Measurements from ENCODE around the gene SLC16A6.
A peak's percentile ranks its signal among the peaks of the same experiment; 100 is the strongest.
"Not testable (repeated sequence)": the region's sequence is repeated elsewhere in the genome, so short reads cannot be mapped to it uniquely, and the experiment has no call there.

SLC16A6 gene

DNA sequence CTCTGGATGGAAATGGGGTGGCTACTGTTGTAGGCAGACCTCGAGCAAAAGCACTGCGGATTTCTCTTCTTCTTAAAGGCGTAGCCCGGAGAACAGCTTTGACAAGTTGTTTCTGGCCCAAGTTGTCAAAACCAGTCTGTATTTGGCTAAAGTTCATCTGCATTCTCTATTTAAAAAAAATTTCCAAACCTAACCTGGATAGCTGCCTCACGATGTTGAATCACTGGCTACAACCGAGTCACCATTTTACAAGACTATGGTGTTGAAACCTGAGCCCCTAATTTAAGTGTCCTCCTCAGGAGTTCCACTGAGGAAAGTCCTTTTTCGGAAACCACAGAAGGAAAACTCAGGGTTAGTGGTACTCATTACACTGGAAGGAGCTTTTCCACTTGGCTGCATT, 1.5 kb downstream of the SLC16A6 start:
- no peak for DNase-seq

DNA sequence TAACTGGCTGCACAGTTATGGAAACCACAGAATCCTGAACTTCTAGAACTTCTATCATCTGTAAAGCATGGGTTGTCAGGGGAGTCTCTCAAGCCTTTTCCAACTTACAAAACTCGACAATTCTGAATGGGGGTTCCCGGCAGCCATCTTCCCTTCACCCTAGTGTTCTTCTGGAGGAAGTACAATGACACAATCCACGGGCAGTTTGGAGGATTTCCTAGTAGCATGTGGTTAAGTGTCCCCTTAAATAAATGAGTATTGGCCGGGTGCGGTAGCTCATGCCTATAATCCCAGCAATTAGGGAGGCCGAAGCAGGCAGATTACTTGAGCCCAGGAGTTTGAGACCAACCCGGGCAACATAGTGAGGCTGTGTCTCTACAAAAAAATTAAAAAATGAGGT, 2.1 kb downstream of the SLC16A6 start:
- DNase-seq = no peak

DNA sequence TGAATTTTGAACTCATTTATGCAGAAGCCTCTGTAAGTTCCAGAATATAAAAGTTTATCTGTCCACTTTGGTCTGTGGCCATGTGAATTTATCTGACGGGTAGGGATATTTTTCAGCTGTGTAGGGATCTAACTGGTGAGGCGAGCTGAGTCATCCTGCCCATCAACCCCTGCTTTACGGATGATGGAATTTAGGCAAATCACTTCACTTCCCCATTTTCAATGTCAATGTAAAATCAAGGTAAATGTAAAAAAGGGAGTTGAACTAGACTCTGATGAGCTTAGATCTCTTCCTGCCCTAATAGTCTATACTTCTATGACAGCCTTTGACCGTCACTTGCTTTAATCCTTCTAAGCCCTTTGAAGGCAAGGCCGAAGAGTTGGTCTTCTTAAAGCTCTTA, 2.6 kb downstream of the SLC16A6 start:
- no peak for DNase-seq

GRCh38 chr17:68281965-68282364, 9.0 kb downstream of the SLC16A6 start:
- DNase-seq = not testable (repeated sequence)

DNA sequence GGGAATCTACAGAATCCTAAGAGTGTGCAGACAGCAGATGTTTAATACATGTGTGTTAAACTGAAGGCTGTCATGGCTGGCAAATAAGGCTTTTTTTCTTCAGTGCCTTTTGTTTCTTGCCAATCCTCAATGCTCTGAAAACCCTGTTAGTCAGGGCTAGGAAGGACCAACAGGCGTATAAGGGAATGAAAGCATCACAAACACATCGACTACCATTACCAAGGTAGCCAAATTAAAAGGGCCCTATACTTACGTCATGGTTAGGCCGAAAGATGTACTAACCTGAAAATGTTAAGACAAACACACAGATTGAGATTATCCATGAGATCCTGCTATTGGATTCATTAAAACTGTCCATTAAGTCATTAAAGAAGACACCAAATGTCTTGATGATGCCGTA, 13.1 kb downstream of the SLC16A6 start:
- no peak for DNase-seq

DNA sequence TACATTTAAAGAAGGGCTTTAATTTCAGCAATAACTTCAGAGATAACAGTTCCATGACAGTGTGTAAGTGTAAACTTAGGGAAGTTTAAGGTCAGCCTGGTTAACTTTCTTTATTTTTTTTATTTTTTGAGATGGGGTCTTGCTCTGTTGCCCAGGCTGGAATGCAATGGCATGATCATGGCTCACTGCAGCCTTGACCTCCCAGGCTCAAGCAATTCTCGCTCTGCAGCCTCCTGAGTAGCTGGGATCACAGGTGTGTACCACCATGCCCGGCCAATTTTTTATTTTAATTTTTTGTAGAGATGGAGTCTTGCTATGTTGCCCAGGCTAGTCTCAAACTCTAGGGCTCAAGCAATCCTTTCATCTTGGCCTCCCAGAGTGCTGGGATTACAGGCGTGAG, 14.6 kb downstream of the SLC16A6 start:
- DNase-seq = not testable (repeated sequence)

- DNase-seq = no peak
Observed at GRCh38 chr17:68273722-68274121, 17.2 kb downstream of the SLC16A6 start.

DNA sequence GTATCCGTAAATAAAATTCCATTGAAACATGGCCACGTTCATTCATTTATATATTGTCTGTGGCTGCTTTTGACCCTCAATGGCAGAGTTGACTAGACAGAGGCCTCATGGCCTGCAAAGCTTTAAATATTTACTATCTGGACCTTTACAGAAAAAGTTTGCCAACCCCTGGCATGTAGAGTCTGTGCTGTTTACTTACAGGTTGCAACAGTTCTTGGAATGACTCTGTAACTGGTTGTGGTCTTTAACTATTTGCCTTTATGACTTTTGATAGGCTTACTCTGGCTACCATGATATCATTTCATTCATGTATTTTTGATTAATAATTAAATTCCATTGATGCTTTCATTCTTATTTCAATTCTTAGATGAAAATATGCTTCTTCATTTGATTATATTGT, 25.1 kb downstream of the SLC16A6 start:
- DNase-seq = not testable (repeated sequence)

DNA sequence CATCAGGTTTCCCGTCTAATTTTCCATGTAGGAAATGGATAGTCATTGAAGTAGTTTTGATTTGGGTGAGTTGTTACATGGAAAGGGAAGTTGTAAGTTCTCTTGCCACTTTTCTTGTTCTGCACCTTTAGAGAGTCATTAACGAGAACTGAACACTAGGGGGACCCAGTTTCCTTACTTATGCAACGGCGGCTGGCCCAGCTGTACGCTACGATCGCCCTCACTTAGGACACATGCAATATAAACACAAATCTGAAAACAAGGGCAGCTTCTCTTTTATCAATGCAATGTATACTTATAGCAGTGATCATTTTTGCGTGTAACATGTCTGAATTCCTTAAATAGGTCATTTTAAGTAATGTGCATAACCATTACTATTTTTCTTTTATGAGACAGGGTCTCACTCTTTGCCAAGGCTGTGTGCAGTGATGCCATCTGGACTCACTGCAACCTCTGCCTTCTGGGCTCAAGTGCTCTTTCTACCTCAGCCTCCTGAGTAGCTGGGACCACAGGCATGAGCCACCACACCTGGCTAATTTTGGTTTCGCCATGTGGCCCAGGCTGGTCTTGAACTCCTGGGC, 27.7 kb downstream of the SLC16A6 start:
- DNase-seq = not testable (repeated sequence)

DNA sequence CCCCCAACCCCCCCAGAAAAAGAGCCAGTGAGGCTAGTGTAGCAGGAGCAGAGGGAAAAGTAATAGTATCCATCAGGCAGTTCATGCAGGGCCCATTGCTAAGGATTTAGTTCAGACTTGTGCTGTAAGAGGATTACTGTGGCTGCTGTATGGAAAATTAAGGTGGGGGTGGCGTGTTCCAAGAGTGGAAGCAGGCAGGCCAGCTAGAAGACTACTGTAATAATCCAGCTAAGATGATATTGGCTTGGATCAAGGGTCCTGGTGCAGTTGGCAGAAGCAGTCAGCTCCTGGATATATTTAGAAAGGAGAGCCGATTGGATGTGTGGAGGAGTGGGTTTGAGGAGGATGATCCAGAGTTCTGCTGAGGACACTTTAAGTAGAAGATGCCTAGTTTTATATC, 28.5 kb downstream of the SLC16A6 start:
- DNase-seq = not testable (repeated sequence)

GRCh38 chr17:68260051-68260762, 30.7 kb downstream of the SLC16A6 start:
- no peak for DNase-seq

- not testable (repeated sequence) for DNase-seq
Observed at GRCh38 chr17:68259648-68259951, 31.3 kb downstream of the SLC16A6 start.

GRCh38 chr17:68258890-68259647, 31.9 kb downstream of the SLC16A6 start:
- peak; percentile 65 for DNase-seq

- DNase-seq = no peak
Observed at GRCh38 chr17:68257934-68258333, 33.0 kb downstream of the SLC16A6 start.

GRCh38 chr17:68256701-68257100, 34.2 kb downstream of the SLC16A6 start:
- DNase-seq = not testable (repeated sequence)

DNA sequence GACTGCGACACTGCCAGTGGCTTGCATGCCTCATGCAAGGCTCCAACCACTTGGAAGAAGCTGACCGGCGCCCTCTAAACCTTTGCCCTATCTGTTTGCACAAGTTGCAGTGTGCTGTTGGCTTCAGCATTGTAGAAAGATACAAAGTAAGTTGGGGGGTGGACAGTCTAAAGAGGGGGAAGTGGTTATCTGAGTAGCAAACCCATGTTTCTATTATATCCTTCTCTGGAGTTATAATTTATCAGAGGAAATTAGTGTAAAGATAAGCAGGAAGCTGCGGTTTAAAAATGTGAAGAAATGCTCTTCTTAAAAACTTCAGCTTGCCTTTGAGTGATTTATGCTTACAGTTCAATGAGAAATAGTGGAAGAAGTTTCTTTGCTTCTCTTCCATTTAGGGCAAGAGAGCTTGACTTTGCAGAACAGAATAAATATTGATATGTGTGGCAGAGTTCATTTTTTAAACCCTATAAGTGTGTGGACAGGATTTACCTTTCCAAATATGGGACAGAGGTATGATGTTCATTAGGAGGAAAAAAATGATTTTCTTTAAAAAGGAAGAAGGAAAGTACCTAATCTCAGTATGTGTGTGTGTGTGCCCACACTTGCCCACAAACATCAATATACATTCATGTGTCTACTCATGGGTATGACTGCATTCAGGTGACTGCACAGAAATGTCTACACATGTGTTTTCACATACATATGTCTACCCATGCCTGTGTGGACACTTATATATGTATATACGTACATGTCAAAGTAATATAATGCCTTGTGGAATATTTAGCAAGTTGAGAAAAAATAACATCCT, 35.0 kb downstream of the SLC16A6 start:
- no peak for DNase-seq

GRCh38 chr17:68255151-68255550, 35.8 kb downstream of the SLC16A6 start:
- DNase-seq = no peak

- not testable (repeated sequence) for DNase-seq
Observed at GRCh38 chr17:68253426-68253825, 37.5 kb downstream of the SLC16A6 start.

- no peak for DNase-seq
Observed at GRCh38 chr17:68249354-68249765, 41.6 kb downstream of the SLC16A6 start.

DNA sequence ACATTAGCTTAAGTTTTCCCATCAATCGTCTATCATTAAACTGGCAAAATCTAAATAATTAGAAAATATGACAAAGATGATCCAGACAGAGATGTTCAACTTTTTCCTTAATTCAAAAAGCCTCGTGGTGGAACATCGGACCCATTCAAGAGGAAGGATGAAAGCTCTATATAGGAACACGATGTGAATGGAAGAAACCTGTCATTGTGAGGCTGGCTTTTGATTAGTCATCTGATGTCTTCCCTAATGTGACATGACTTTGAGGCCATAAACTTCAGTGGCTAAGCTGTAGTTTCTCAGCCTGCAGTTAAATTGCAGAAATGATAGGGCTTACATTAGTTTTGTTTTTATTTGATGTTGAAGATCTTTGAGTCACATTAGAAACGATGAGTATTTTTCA, 42.0 kb downstream of the SLC16A6 start:
- DNase-seq = no peak

DNA sequence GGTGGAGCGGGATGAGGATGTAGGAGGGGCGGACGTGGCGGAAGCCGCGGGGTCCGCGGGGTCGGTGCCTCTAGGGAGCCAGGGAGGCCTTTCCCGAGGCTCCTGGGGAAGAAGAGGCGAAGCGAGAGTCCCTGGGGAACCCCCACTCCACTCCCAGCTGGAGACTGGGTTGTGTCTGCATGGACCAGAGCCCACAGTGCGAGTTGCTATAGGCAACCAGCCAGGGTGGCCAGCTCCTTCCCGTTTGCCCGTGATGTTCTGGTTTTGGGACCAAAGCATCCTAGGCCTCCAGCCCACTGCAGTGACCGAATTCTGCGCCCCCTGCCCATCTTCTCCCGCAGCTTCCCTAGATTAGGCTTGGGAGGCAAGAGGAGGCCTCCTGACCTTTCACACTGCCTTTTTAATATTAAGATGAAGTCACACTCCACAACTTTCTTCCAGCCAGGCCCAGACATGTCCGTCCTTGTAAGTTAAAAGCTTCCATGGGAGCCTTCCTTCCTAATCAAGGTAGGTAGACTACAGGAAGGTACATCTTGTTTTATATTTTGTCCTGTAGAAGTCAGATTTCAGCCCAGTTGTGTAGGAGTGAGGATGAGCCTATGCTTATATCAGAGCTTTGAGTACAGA, 42.6 kb downstream of the SLC16A6 start:
- DNase-seq = no peak

DNA sequence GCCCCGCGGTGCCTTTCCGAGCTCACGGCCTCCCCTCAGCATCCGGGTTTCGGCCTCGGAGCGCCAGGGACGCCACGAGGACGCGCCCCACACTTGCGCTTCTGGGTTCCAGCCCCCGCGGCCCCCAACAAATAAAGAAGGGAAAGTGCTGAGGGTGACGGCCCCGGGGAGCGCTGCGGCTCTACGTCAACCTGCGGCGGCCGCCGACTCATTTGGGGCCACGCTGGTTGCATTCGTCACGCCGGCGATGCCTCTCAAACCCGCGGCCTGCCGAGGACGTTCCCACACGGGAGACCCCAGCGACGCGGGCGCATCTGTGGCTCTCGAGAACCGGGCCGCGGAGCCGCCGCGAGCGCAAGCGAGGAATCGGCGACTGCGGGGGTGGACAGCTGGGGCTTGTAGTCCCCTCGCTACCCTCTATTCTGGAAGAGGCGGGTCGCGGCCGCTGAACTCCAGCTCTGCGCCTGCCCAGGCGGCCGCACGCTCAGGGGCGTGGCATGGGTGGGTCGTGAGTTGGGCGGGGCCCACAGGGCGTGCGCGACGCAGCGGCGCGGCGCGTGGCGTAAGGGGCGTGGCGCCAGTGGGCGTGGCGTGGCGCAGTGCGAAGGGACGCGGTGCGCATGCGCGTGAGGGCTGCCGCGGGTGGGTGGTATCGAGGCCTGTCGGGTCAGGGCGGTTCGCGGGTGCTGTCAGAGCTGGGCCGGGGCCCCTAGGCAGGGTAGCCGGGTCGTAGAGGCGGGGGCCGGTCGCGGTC, 43.3 kb downstream of the SLC16A6 start, which contains the start of gene AMZ2:
TSS of gene AMZ2 (plus strand) at position 599 of the 754 bp plus-strand sequence. CDS start 2,145 bp downstream, outside the sequence.
- peak; percentile 97 for DNase-seq
